HG02870 (cell line): ENCODE measurements around the gene TRIO.

Source experiments
- ATAC-seq: cut with Tn5 transposase; IDR thresholded peaks from one replicate; pipeline ENCODE4 v1.9.1; 2021; ENCODE audit warnings: mild to moderate bottlenecking, moderate library complexity; ENCODE audit not compliant: unreplicated experiment

The TRIO gene

GRCh38 chr5:14343376-14343775 lies 200.2 kb downstream of the TRIO start:
- ATAC-seq: no peak

DNA sequence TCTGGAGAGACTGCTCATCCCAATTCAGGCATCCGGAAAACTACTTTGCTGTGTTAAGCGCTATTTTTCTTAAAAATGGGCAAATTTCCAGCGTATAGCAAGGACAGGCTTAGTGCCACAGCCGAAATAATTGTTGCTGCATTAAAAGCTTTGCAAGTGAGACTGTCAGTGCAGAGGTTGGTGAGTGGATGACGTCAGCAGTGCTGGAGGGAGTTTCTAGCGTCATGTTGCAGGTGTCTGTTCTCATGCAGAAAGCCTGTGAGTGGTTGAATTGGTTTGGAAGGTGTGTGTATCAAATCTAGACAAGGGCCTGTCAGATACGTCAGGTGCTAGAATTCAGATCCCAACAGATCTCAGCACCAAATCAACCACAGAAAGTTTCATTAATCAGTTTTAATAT lies 204.4 kb downstream of the TRIO start:
- ATAC-seq: no peak

- ATAC-seq: no peak
Measured at GRCh38 chr5:14348142-14348541, 205.0 kb downstream of the TRIO start.

DNA sequence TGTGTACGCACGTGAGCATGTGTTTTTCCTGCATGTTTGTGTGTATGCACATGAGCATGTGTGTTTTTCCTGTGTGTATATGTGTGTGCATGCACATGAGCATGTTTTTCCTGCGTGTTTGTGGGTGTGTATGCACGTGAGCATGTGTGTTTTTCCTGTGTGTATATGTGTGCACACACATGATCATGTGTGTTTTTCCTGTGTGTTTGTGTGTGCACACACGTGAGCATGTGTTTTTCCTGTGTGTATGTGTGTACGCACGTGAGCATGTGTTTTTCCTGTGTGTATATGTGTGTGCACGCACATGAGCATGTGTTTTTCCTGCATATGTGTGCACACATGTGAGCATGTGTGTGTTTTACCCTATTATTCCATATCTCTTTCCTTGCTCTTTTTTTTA lies 205.9 kb downstream of the TRIO start:
- ATAC-seq: no peak

GRCh38 chr5:14351086-14351661 lies 208.0 kb downstream of the TRIO start:
- no peak for ATAC-seq

GRCh38 chr5:14351845-14352712 lies 208.9 kb downstream of the TRIO start:
- ATAC-seq: peak; percentile 84

DNA sequence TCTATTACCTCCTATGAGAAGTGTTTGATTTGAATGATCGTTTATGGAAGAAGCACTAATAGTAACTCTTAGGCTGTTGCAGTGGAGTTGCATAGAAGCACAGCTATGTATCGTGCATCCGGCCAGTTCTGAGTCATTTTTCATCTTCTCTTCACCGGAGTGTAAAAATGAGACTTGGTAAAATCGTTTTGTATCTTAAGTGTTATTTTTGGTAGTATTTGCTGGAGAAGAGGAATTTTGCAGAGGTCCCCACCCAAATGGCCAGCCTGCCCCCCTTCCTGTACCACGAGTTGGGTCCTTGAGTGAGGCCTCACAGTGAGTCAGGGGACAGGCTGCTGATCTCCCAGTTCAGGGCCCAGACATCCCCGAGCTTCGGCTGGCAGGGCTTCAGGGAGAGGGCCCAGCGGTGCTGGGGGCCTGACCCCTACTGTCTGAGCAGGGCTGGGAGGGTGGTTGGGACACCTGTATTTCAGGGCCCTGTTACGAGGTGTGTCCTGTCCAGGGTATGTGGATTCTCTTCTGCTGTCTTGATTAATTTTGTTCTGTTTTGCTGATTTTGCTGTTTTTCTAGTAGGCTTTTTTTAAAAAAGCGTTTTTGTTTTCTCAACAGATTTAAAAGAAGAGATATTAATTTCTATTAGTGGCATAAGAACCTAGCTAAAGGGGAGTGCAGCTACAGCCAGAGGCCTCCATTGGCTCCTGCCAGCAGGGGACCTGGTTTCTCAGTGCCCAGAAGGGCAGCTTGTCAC lies 210.8 kb downstream of the TRIO start:
- no peak for ATAC-seq

- ATAC-seq: no peak
Measured at GRCh38 chr5:14355391-14355790, 212.2 kb downstream of the TRIO start.

DNA sequence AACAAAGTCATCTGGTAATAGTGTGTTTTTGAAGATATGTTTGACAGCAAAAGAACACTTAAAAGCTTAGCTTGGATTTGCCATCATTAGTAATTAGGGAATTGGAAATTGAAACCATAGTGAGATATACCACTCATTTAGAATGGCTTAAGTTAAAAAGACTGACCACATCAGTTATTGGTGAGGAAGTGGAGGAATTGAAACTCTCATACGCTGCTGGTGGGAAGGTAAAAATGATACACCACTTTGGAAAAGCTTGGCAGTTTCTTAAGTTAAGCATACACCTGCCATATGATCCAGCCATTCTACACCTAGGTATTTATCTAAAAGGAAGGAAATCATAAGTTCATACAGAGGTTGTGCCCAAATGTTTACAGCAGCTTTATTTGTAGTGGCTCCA lies 213.2 kb downstream of the TRIO start:
- ATAC-seq: peak; percentile 39

GRCh38 chr5:14357441-14357840 lies 214.3 kb downstream of the TRIO start:
- ATAC-seq: no peak

- no peak for ATAC-seq
Measured at GRCh38 chr5:14357851-14358250, 214.7 kb downstream of the TRIO start.

DNA sequence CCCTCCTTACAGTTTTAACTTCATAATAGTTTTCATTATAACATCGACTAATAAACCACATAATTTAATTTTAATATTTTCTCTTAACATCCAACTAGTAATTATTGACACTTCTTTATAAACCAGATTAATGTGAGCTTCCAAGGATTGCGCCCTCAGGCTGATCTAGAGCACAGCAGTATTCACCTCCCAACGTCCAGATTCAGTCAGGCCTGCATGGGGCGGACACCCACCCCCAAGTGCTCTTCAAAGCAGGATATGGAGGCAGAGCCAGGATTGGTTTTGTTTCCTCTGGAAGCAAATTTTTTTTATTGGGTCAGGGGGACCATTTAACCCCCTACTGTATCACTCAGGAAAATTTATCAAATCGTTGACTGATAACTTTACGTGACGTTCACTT lies 215.4 kb downstream of the TRIO start:
- no peak for ATAC-seq

- ATAC-seq: no peak
Measured at GRCh38 chr5:14359069-14360043, 216.2 kb downstream of the TRIO start.

DNA sequence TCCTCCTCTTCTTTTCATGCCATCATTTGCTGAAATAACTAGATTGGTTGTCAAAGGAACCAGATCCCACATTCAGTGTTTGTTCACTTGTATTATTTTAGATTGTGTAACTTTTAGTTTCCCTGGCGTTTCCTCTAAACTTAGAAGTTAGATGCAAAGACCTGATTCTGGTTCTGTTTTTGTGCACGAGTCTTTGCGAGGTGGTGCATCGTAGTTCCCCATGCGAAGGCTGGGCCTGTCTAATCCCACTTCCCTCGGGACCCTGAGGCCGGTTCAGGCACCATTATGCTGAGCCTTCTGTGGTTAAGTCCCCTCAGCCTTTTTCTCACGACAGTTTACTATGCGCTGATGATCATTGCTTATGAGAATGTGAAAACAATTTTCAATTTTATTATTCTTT lies 219.3 kb downstream of the TRIO start:
- ATAC-seq: no peak

- no peak for ATAC-seq
Measured at GRCh38 chr5:14364096-14364495, 221.0 kb downstream of the TRIO start.

DNA sequence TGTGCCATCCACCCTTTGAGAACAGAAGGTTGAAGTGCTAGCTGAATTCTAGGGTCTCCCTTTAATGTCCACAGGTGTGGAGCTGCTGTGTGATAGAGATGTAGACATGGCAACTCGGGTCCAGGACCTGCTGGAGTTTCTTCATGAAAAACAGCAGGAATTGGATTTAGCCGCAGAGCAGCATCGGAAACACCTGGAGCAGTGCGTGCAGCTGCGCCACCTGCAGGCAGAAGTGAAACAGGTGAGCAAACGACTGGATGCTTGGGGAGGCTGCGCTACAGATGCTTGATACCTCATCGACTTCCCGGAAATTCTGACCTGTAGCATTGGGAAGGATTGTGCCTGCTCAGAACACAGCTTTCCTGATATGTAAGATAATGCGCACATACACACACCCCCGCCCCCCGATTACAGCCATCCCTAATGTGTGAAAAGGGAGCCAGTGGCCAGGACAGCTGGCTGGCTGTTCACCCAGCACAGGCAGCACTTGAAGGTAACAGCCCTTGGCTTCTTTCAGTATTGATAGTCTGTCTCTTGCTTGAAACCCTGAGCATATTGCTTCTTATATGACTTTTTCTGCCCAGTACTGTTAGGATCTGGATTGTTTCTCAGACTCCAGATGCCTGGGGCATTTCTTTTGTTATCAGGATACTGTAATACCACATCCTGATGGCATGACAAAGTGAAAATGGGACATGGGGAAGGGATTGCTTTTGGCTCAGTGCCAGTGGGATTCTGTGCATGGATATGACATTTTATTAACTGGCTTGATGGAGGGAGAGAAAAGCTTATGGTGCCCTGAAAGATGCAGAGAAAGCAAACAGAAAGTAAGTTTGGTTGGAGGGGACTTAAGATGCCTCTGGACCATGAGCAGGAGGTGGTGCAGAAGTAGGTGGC lies 221.7 kb downstream of the TRIO start:
- no peak for ATAC-seq

DNA sequence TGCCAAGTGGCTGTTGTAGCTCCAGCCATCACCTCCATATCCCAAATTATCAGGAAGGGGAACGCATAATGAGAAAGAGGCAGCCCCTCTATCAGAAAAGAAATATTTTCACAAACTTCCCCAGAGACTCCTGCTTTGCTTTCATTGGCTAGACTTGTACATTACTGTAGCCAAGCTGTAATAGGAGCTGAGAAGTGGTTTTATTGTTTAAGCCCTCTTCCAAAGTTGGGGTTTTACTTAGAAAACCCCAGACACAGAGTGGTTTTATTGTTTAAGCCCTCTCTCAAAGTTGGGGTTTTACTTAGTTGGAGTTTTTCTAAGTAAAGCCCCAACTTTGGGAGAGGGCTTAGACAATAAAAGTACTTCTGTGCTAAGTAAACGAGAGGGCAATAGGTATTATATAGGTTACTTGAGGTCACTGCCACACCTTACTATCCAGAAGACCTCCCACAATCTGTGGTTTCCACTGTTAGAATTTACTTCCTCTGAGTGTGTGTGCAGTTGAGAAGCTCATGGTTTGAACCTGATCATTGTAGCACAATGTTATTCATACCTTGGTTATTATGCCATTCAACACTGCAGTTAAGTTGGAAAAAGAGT lies 222.8 kb downstream of the TRIO start:
- peak; percentile 48 for ATAC-seq

DNA sequence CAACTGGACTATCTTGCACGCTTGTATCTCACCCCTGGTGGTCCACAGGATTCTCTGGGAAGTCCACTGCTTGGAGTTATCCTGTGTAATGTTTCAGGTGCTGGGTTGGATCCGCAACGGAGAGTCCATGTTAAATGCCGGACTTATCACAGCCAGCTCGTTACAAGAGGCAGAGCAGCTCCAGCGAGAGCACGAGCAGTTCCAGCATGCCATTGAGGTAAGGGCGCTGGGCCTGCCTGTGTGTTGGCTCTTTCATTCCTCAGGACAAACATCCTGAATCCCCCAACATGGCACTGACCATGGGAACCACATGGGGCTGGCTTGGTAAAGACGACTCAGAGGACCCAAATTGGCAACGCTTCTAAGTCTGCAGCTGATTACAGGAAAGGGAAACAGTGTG lies 223.6 kb downstream of the TRIO start:
- no peak for ATAC-seq

- ATAC-seq: no peak
Measured at GRCh38 chr5:14367364-14367763, 224.2 kb downstream of the TRIO start.
